HG03097 (cell line): ENCODE measurements around the gene GTSF1L.

Experiments
- ATAC-seq: cut with Tn5 transposase; IDR thresholded peaks from one replicate; pipeline ENCODE4 v1.9.1; 2021; ENCODE audit not compliant: unreplicated experiment, low FRiP score

The GTSF1L gene

GRCh38 chr20:43746344-43747137, 19.7 kb upstream of the GTSF1L start:
- no peak for ATAC-seq

- no peak for ATAC-seq
Measured at GRCh38 chr20:43744966-43745730, 18.3 kb upstream of the GTSF1L start.

- no peak for ATAC-seq
Measured at GRCh38 chr20:43744151-43744611, 17.4 kb upstream of the GTSF1L start.

GRCh38 chr20:43740642-43741041, 13.8 kb upstream of the GTSF1L start:
- no peak for ATAC-seq

- ATAC-seq = no peak
Measured at GRCh38 chr20:43739148-43739749, 12.4 kb upstream of the GTSF1L start.

- ATAC-seq = no peak
Measured at GRCh38 chr20:43737925-43738324, 11.1 kb upstream of the GTSF1L start.

- ATAC-seq = no peak
Measured at GRCh38 chr20:43736588-43737158, 9.9 kb upstream of the GTSF1L start.

GRCh38 chr20:43731927-43732326, 5.1 kb upstream of the GTSF1L start:
- no peak for ATAC-seq

GRCh38 chr20:43731469-43731868, 4.7 kb upstream of the GTSF1L start:
- no peak for ATAC-seq

- no peak for ATAC-seq
Measured at GRCh38 chr20:43728686-43729255, 2.0 kb upstream of the GTSF1L start.

GRCh38 chr20:43727980-43728590, 1.3 kb upstream of the GTSF1L start:
- no peak for ATAC-seq

- no peak for ATAC-seq
Measured at GRCh38 chr20:43726333-43726732, 469 bp downstream of the GTSF1L start.

- no peak for ATAC-seq
Measured at GRCh38 chr20:43725666-43726065, 1.1 kb downstream of the GTSF1L start.

GRCh38 chr20:43724383-43724782, 2.4 kb downstream of the GTSF1L start:
- no peak for ATAC-seq

- ATAC-seq = no peak
Measured at GRCh38 chr20:43723735-43724134, 3.1 kb downstream of the GTSF1L start.

- ATAC-seq = no peak
Measured at GRCh38 chr20:43723186-43723585, 3.6 kb downstream of the GTSF1L start.

GRCh38 chr20:43722153-43722505, 4.7 kb downstream of the GTSF1L start:
- ATAC-seq = no peak

- no peak for ATAC-seq
Measured at GRCh38 chr20:43721429-43722152, 5.2 kb downstream of the GTSF1L start.

- ATAC-seq = no peak
Measured at GRCh38 chr20:43721097-43721428, 5.7 kb downstream of the GTSF1L start.

- no peak for ATAC-seq
Measured at GRCh38 chr20:43720007-43720406, 6.8 kb downstream of the GTSF1L start.
